Testis (tissue), 2 donors: ENCODE data around the gene VRK1.

Source experiments
- CTCF ChIP-seq, 3 experiments: fragments of 450-650 bp in 2 of 3; fragments of 200-600 bp in 1 of 3; sonication (generic) in 1 of 3; IDR thresholded peaks; one replicate each; pipeline ENCODE4 v1.5.1; 2016 to 2019; ENCODE audit warnings: antibody characterized with exemption in 3 of 3, mild to moderate bottlenecking in 2 of 3, moderate library complexity in 1 of 3
- POLR2A ChIP-seq: fragments of 450-650 bp; IDR thresholded peaks from one replicate; pipeline ENCODE4 v1.6.1; 2017; ENCODE audit warnings: antibody characterized with exemption, mild to moderate bottlenecking, moderate library complexity

- TF ChIP-seq CTCF (IDR thresholded peaks at IDR 0.05) (no peak), POLR2A (no peak)
Measured at GRCh38 chr14:96821501-96821900, 24.3 kb downstream of the VRK1 start.
